ENCODE data around the gene KDM5B. TPM values are rescaled to one million over a fixed set of nuclear protein-coding genes. Genes with fewer than 3 reads are reported as not detected.
"Not testable (repeated sequence)": the region's sequence is repeated elsewhere in the genome, so short reads cannot be mapped to it uniquely, and the experiment has no call there.

The KDM5B gene
- total RNA-seq, 4 donors from 2014 or later: 74.2 to 113 (median 89.2) TPM

DNA sequence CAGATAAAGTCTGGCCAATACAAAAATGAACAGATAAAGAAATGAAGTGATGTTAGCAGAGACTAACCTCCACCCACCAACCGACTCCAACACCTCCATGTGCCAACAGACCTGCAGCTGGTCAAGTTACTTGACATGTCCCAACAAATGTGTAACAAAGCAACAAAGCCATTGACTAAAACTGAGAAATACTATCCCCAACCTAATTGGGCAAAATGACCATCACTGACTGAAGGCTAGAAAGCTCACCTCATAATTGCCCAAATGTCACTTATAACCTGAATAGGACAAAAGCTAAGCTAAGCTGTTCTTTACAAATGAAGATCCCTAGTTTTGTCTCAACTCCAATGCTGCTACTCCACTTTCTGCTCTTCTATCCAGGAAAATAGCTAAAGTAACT, 7.5 kb downstream of the KDM5B start:
- intact Hi-C loops (cut with DNase I; ENCODE audit: low total_unique reads): no loop called here
- TF ChIP-seq, protein P1, sequence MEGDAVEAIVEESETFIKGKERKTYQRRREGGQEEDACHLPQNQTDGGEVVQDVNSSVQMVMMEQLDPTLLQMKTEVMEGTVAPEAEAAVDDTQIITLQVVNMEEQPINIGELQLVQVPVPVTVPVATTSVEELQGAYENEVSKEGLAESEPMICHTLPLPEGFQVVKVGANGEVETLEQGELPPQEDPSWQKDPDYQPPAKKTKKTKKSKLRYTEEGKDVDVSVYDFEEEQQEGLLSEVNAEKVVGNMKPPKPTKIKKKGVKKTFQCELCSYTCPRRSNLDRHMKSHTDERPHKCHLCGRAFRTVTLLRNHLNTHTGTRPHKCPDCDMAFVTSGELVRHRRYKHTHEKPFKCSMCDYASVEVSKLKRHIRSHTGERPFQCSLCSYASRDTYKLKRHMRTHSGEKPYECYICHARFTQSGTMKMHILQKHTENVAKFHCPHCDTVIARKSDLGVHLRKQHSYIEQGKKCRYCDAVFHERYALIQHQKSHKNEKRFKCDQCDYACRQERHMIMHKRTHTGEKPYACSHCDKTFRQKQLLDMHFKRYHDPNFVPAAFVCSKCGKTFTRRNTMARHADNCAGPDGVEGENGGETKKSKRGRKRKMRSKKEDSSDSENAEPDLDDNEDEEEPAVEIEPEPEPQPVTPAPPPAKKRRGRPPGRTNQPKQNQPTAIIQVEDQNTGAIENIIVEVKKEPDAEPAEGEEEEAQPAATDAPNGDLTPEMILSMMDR (IDR thresholded peaks at IDR 0.05): no peak
- no peak for TF ChIP-seq POLR2A (IDR thresholded peaks at IDR 0.05)
- 40 to 70% methylated on average over 1 of the region's 1 CpG for WGBS, 2 donors
- no peak for DNase-seq (ENCODE audit: low spot score in 2 of 2)
- no peak overlapping the region for H3K4me3 ChIP-seq (ENCODE audit: low read depth, poor library complexity, severe bottlenecking)

DNA sequence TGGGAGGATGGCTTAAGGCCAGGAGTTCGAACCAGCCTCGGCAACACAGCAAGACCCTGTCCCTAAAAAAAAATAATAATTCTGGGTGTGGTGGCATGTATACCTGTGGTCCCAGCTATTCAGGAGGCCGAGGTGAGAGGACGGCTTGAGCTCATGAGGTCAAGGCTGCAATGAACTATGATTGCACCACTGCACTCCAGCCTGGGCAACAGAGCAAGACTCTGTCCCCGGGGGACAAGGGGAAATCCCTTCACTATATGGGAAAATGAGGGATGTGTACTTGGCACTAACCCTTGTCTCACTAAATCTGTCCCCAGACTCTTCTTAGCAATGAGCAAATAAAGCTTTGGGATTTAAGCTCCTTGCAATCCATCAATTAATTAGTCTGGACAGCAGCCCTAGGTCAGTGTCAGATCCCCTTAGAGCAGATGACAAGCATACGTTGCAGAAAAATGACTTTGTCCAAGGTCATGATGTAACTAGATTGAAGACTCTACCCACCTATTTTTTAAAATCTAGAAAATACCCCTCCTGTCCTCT, 9.4 kb downstream of the KDM5B start:
- TF ChIP-seq POLR2A (IDR thresholded peaks at IDR 0.05): no peak
- TF ChIP-seq, protein P1 (IDR thresholded peaks at IDR 0.05): no peak
- DNase-seq (ENCODE audit: low spot score in 2 of 2): peak in 1 of 2 donors; percentile 36
- no peak overlapping the region for H3K4me3 ChIP-seq (ENCODE audit: low read depth, poor library complexity, severe bottlenecking)
- WGBS, 2 donors: 74 to 79% methylated on average over 6 of the region's 6 CpGs
- intact Hi-C loops (cut with DNase I; ENCODE audit: low total_unique reads): loop anchor here (10.0 kb wide), 1 partner anchor 176 kb away; no protein-coding TSS in a partner anchor

DNA sequence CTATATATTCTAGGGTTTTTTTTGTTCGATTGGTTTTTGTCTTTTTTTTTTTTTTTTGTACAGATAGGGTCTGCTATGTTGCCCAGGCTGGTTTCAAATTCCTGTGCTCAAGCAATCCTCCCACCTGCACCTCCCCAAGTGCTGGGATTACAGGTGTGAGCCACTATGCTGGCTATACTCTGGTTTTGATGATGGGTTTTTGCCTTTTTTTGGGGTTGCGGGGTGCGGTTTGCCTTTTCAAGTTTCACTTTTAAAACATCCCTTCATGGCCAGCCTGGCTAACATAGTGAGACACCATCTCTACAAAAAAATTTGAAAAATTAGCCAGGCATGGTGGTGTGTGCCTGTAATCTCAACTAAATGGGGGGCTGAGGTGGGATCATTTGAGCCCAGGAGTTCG, 10.0 kb downstream of the KDM5B start:
- 96 to 99% methylated on average over 4 of the region's 4 CpGs for WGBS, 2 donors
- DNase-seq (ENCODE audit: low spot score in 2 of 2): no peak
- TF ChIP-seq, protein P1 (IDR thresholded peaks at IDR 0.05): no peak
- intact Hi-C loops (cut with DNase I; ENCODE audit: low total_unique reads): loop anchor here (10.0 kb wide), 1 partner anchor 177 kb away; no protein-coding TSS in a partner anchor
- no peak overlapping the region for H3K4me3 ChIP-seq (ENCODE audit: low read depth, poor library complexity, severe bottlenecking)

DNA sequence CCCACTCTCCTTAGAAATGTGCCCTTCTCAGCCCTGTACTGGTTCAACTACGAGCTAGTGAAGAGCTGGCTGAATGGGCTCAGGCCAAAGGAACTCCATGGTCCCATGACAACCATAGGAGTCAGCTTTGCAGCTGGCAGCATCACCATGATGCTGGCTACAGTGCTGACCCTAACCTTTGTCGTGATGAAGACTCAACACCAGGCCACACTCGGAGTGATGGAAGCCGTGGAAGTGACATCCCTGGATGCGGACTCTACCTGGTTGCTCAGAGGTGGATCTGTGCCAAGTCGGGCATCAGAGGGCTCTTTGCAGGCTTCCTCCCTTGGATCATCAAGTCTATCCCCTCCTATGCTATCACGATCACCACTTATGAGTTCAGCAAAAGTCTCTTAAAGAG, 11.6 kb downstream of the KDM5B start:
- intact Hi-C loops (cut with DNase I; ENCODE audit: low total_unique reads): loop anchor here (10.0 kb wide), 1 partner anchor 178 kb away; no protein-coding TSS in a partner anchor
- H3K4me3 ChIP-seq (ENCODE audit: low read depth, poor library complexity, severe bottlenecking): no peak overlapping the region
- WGBS, 2 donors: 86 to 87% methylated on average over 7 of the region's 7 CpGs
- no peak for TF ChIP-seq POLR2A (IDR thresholded peaks at IDR 0.05)
- TF ChIP-seq, protein P1 (IDR thresholded peaks at IDR 0.05): no peak
- no peak for DNase-seq (ENCODE audit: low spot score in 2 of 2)

DNA sequence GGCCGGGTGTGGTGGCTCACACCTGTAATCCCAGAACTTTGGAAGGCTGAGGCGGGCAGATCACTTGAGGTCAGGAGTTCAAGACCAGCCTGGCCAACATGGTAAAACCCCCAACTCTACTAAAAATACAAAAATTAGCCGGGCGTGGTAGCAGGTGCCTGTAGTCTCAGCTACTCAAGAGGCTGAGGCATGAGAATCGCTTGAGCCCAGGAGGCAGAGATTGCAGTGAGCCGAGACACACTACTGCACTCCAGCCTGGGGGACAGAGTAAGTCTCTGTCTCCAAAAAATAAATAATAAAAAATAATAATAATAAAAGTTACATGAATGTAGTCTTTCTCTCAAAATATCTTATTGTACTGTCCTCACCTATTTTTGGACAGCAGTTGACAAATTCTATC, 13.3 kb downstream of the KDM5B start:
- 91 to 94% methylated on average over 6 of the region's 6 CpGs for WGBS, 2 donors
- intact Hi-C loops (cut with DNase I; ENCODE audit: low total_unique reads): loop anchor here (10.0 kb wide), 1 partner anchor 180 kb away; no protein-coding TSS in a partner anchor
- DNase-seq (ENCODE audit: low spot score in 2 of 2); H3K4me3 ChIP-seq (ENCODE audit: low read depth, poor library complexity, severe bottlenecking): not testable (repeated sequence)

DNA sequence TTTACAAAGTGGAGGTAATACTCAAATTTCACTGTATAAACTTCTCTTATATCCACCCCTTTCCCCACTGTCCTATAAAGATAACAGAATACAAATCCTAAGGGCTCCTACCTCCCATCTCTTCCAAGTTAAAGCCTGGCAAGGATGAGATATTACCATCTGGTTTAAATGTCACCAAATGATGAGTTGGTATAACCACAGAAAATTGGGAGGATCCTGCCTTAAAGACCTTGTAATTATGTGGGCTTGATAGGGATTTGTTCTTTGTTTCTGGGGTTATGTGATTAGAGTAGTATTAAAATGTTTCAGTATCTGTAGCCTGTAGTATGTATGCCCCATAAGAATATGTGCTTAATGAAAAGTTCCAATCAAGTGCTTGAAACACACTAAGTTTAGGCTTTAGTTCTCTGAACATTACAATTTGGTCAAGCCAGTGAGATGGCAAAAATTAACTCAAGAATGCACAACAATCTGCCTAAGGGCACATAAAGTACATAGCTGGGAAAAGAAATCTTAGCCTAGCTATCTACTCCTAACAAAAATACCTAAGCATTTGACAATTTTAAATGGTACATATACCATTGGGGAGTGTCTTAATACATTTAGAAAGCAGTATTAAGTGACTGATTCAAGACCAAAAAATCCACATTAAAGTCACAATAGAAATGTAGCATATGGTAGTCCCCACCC, 14.0 kb downstream of the KDM5B start:
- no peak for DNase-seq (ENCODE audit: low spot score in 2 of 2)
- intact Hi-C loops (cut with DNase I; ENCODE audit: low total_unique reads): loop anchor here (10.0 kb wide), 1 partner anchor 181 kb away; no protein-coding TSS in a partner anchor
- no peak for TF ChIP-seq POLR2A (IDR thresholded peaks at IDR 0.05)
- TF ChIP-seq, protein P1 (IDR thresholded peaks at IDR 0.05): no peak
- H3K4me3 ChIP-seq (ENCODE audit: low read depth, poor library complexity, severe bottlenecking): no peak overlapping the region
